Liver (tissue), 9 donors: ENCODE data around the gene TRIM14. TPM values are rescaled to one million over a fixed set of nuclear protein-coding genes. Genes with fewer than 3 reads are reported as not detected.

ENCODE experiments used
- DNase-seq: peaks from one replicate; pipeline ENCODE4 v3.0.0-alpha.2; 2017; ENCODE audit warnings: low spot score
- H3K27ac ChIP-seq, 2 donors: one replicate each; pipeline ENCODE4 v1.7.0; 2013; ENCODE audit warnings: inconsistent platforms in 2 of 2, low read length in 2 of 2, control low read depth in 1 of 2, low read depth in 1 of 2, mild to moderate bottlenecking in 1 of 2
- H3K27me3 ChIP-seq, 4 donors: one replicate each; pipeline versions ENCODE4 v1.6.1 to v1.7.0; 2013; ENCODE audit warnings: low read length in 3 of 4, inconsistent platforms in 1 of 4, mild to moderate bottlenecking in 1 of 4, moderate library complexity in 1 of 4; ENCODE audit not compliant: control insufficient read depth in 4 of 4, insufficient read depth in 4 of 4
- H3K36me3 ChIP-seq, 4 donors: one replicate each; pipeline versions ENCODE4 v1.6.1 to v1.7.0; 2013; ENCODE audit warnings: low read length in 3 of 4, mild to moderate bottlenecking in 3 of 4, low read depth in 1 of 4, moderate library complexity in 1 of 4; ENCODE audit not compliant: control insufficient read depth in 4 of 4, insufficient read depth in 3 of 4
- H3K4me1 ChIP-seq, 4 donors: one replicate each; pipeline versions ENCODE4 v1.6.1 to v1.7.0; 2013; ENCODE audit warnings: low read length in 3 of 4, mild to moderate bottlenecking in 3 of 4, moderate library complexity in 1 of 4; ENCODE audit not compliant: control insufficient read depth in 4 of 4, insufficient read depth in 4 of 4
- H3K4me3 ChIP-seq, 3 donors: one replicate each; pipeline versions ENCODE4 v1.6.1 to v1.7.0; 2013; ENCODE audit warnings: low read length in 3 of 3, control low read depth in 1 of 3, low read depth in 1 of 3, mild to moderate bottlenecking in 1 of 3
- H3K9ac ChIP-seq, 2 donors: one replicate each; pipeline ENCODE4 v1.7.0; 2013; ENCODE audit warnings: low read length in 2 of 2, mild to moderate bottlenecking in 2 of 2, moderate library complexity in 2 of 2, control low read depth in 1 of 2, low read depth in 1 of 2
- H3K9me3 ChIP-seq, 4 donors: one replicate each; pipeline versions ENCODE4 v1.6.1 to v1.7.0; 2013; ENCODE audit warnings: low read length in 3 of 4; ENCODE audit not compliant: control insufficient read depth in 4 of 4
- EGR1 ChIP-seq, 2 donors: IDR thresholded peaks; 2 replicates each; pipeline ENCODE4 v1.6.1; 2016 to 2018; ENCODE audit warnings: antibody characterized with exemption in 2 of 2, low read depth in 2 of 2
- FOXA2 ChIP-seq: IDR thresholded peaks from 2 replicates; pipeline ENCODE4 v1.6.1; 2016; ENCODE audit warnings: antibody characterized with exemption
- GABPA ChIP-seq, 2 donors: IDR thresholded peaks in 1 of 2; conservative IDR thresholded peaks in 1 of 2; 2 replicates each; pipeline ENCODE4 v1.6.1; 2016; ENCODE audit warnings: antibody characterized with exemption in 2 of 2, mild to moderate bottlenecking in 1 of 2, moderate library complexity in 1 of 2
- HNF4A ChIP-seq, 2 donors: conservative IDR thresholded peaks; 2 replicates each; pipeline ENCODE4 v1.6.1; 2016; ENCODE audit warnings: antibody characterized with exemption in 2 of 2, mild to moderate bottlenecking in 2 of 2
- HNF4G ChIP-seq: IDR thresholded peaks from 2 replicates; pipeline ENCODE4 v1.6.1; 2016; ENCODE audit warnings: antibody characterized with exemption
- JUND ChIP-seq, 2 donors: IDR thresholded peaks; 2 replicates each; pipeline ENCODE4 v1.6.1; 2016; ENCODE audit warnings: antibody characterized with exemption in 2 of 2
- NR2F2 ChIP-seq: IDR thresholded peaks from 2 replicates; pipeline ENCODE4 v1.6.1; 2016; ENCODE audit warnings: antibody characterized with exemption
- RAD21 ChIP-seq, 2 donors: IDR thresholded peaks; 2 replicates each; pipeline ENCODE4 v1.6.1; 2016; ENCODE audit warnings: antibody characterized with exemption in 2 of 2, mild to moderate bottlenecking in 2 of 2
- RXRA ChIP-seq, 2 donors: IDR thresholded peaks; 2 replicates each; pipeline ENCODE4 v1.6.1; 2017 to 2018; ENCODE audit warnings: antibody characterized with exemption in 2 of 2, mild to moderate bottlenecking in 1 of 2
- SP1 ChIP-seq: IDR thresholded peaks from 2 replicates; pipeline ENCODE4 v1.6.1; 2018; ENCODE audit warnings: antibody characterized with exemption, mild to moderate bottlenecking
- TAF1 ChIP-seq: conservative IDR thresholded peaks from 2 replicates; pipeline ENCODE4 v1.6.1; 2016; ENCODE audit warnings: antibody characterized with exemption, mild to moderate bottlenecking
- YY1 ChIP-seq: IDR thresholded peaks from 2 replicates; pipeline ENCODE4 v1.6.1; 2016; ENCODE audit warnings: antibody characterized with exemption, mild to moderate bottlenecking
- WGBS: extraction: QIAGEN DNeasy Blood & Tissue Kit; methylation state at CpG from one replicate; pipeline ENCODE4 v1.1.7; 2013; 5-methylcytosine and 5-hydroxymethylcytosine counted together
- polyA plus RNA-seq, 2 donors: library from polyadenylated mRNA; stranded (reverse) in 1 of 2; unstranded in 1 of 2; fragments of 200-250 nt in 1 of 2; fragments of >200 nt in 1 of 2; fragmentation: Nextera tagmentation in 1 of 2; extraction: Ambion mirVana in 1 of 2; gene quantifications; one replicate each; pipeline versions ENCODE4 v1.2.1 to v1.2.3, GENCODE V29; 2013 to 2015
- total RNA-seq, 2 donors: library from RNA; depleted of rRNA; stranded (reverse); fragments of >200 nt; gene quantifications; one replicate each; pipeline ENCODE4 v1.2.3, GENCODE V29; 2014
- TF ChIP-seq, protein P1 (sequence below): IDR thresholded peaks from 2 replicates; pipeline ENCODE4 v1.6.1; 2016; ENCODE audit warnings: antibody characterized with exemption
- TF ChIP-seq, protein P2 (sequence below): IDR thresholded peaks from 2 replicates; pipeline ENCODE4 v1.6.1; 2016; ENCODE audit warnings: antibody characterized with exemption
- TF ChIP-seq, protein P3 (sequence below): IDR thresholded peaks from 2 replicates; pipeline ENCODE4 v1.6.1; 2016; ENCODE audit warnings: antibody characterized with exemption, mild to moderate bottlenecking
- TF ChIP-seq, protein P4 (sequence below): fragments of 150-350 bp; IDR thresholded peaks from 2 replicates; pipeline ENCODE4 v1.5.1; 2017; ENCODE audit warnings: improper control_type of control experiment, low read depth, low read length; ENCODE audit not compliant: missing input control
- TF ChIP-seq, protein P5 (sequence below): IDR thresholded peaks from 2 replicates; pipeline ENCODE4 v1.6.1; 2016; ENCODE audit warnings: antibody characterized with exemption
- donor health status: healthy.
- donor health status: healthy.
- donor health status: healthy.
- donor health status: healthy.
- donor health status: healthy.

Gene TRIM14
- total and polyA plus RNA-seq, 4 donors: 15.2 to 22.0 (median 17.8) TPM

DNA sequence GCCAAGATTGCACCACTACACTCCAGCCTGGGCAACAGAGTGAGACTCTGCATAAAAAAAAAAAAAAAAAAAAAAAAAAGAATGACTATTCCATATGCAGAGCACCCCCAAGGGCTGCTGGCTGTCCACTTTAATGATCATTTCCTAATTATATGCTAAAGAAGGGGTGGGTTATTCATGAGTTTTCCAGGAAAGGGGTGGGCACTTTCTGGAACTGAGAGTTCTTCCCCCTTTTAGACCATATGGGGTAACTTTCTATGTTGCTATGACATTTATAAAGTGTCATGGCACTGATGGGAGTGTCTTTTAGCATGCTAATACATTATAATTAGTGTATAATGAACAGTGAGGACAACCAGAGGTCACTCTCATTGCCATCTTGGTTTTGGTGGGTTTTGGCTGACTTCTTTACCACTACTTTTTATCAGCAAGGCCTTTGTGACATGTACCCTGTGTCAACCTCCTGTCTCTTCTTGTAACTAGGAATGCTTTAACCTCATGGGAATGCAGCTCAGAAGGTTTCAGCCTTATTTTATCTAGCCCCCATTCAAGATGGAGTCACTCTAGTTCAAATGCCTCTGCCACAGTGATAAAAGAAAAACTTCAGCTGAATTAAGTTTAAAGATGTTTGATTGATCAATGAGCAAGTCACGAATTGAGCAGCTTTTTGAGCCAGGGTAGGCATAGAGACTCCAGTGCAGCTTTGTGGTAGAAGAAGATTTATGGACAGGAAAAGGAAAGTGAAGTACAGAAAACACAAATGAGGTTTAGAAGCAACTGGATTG lies 69.5 kb downstream of the TRIM14 start:
- WGBS: 77% methylated on average over 1 of the region's 1 CpG
- no peak for DNase-seq
- Histone ChIP-seq H3K9ac (no peak overlapping the region), H3K27me3 (no peaks in the 10 kb centered on the region), H3K9me3 (no peaks in the 10 kb centered on the region), H3K27ac (no peak overlapping the region), H3K36me3 (no peaks in the 10 kb centered on the region), H3K4me1 (no peaks in the 10 kb centered on the region), H3K4me3 (no peak overlapping the region)
- TF ChIP-seq, protein P1, sequence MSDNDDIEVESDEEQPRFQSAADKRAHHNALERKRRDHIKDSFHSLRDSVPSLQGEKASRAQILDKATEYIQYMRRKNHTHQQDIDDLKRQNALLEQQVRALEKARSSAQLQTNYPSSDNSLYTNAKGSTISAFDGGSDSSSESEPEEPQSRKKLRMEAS: no peak
- TF ChIP-seq YY1: no peak
- TF ChIP-seq HNF4G: no peak
- no peak for TF ChIP-seq RXRA (IDR thresholded peaks at IDR 0.05)
- TF ChIP-seq, protein P2, sequence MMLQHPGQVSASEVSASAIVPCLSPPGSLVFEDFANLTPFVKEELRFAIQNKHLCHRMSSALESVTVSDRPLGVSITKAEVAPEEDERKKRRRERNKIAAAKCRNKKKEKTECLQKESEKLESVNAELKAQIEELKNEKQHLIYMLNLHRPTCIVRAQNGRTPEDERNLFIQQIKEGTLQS: no peak
- TF ChIP-seq, protein P3, sequence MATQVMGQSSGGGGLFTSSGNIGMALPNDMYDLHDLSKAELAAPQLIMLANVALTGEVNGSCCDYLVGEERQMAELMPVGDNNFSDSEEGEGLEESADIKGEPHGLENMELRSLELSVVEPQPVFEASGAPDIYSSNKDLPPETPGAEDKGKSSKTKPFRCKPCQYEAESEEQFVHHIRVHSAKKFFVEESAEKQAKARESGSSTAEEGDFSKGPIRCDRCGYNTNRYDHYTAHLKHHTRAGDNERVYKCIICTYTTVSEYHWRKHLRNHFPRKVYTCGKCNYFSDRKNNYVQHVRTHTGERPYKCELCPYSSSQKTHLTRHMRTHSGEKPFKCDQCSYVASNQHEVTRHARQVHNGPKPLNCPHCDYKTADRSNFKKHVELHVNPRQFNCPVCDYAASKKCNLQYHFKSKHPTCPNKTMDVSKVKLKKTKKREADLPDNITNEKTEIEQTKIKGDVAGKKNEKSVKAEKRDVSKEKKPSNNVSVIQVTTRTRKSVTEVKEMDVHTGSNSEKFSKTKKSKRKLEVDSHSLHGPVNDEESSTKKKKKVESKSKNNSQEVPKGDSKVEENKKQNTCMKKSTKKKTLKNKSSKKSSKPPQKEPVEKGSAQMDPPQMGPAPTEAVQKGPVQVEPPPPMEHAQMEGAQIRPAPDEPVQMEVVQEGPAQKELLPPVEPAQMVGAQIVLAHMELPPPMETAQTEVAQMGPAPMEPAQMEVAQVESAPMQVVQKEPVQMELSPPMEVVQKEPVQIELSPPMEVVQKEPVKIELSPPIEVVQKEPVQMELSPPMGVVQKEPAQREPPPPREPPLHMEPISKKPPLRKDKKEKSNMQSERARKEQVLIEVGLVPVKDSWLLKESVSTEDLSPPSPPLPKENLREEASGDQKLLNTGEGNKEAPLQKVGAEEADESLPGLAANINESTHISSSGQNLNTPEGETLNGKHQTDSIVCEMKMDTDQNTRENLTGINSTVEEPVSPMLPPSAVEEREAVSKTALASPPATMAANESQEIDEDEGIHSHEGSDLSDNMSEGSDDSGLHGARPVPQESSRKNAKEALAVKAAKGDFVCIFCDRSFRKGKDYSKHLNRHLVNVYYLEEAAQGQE: no peak
- TF ChIP-seq HNF4A (conservative IDR thresholded peaks at IDR 0.05): no peak
- TF ChIP-seq, protein P4, sequence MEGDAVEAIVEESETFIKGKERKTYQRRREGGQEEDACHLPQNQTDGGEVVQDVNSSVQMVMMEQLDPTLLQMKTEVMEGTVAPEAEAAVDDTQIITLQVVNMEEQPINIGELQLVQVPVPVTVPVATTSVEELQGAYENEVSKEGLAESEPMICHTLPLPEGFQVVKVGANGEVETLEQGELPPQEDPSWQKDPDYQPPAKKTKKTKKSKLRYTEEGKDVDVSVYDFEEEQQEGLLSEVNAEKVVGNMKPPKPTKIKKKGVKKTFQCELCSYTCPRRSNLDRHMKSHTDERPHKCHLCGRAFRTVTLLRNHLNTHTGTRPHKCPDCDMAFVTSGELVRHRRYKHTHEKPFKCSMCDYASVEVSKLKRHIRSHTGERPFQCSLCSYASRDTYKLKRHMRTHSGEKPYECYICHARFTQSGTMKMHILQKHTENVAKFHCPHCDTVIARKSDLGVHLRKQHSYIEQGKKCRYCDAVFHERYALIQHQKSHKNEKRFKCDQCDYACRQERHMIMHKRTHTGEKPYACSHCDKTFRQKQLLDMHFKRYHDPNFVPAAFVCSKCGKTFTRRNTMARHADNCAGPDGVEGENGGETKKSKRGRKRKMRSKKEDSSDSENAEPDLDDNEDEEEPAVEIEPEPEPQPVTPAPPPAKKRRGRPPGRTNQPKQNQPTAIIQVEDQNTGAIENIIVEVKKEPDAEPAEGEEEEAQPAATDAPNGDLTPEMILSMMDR: no peak
- no peak for TF ChIP-seq SP1
- no peak for TF ChIP-seq JUND (IDR thresholded peaks at IDR 0.05)
- no peak for TF ChIP-seq EGR1 (IDR thresholded peaks at IDR 0.05; ENCODE audit: low read depth in 2 of 2)
- TF ChIP-seq GABPA (IDR thresholded peaks at IDR 0.05 in 1 of 2, conservative IDR thresholded peaks at IDR 0.05 in 1 of 2): no peak
- TF ChIP-seq, protein P5, sequence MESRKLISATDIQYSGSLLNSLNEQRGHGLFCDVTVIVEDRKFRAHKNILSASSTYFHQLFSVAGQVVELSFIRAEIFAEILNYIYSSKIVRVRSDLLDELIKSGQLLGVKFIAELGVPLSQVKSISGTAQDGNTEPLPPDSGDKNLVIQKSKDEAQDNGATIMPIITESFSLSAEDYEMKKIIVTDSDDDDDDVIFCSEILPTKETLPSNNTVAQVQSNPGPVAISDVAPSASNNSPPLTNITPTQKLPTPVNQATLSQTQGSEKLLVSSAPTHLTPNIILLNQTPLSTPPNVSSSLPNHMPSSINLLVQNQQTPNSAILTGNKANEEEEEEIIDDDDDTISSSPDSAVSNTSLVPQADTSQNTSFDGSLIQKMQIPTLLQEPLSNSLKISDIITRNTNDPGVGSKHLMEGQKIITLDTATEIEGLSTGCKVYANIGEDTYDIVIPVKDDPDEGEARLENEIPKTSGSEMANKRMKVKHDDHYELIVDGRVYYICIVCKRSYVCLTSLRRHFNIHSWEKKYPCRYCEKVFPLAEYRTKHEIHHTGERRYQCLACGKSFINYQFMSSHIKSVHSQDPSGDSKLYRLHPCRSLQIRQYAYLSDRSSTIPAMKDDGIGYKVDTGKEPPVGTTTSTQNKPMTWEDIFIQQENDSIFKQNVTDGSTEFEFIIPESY: no peak
- no peak for TF ChIP-seq NR2F2
- TF ChIP-seq FOXA2: no peak
- TF ChIP-seq TAF1: no peak
- no peak for TF ChIP-seq RAD21 (IDR thresholded peaks at IDR 0.05)
